Measurements from ENCODE around the gene BCL2A1. TPM values are rescaled to one million over a fixed set of nuclear protein-coding genes. Genes with fewer than 3 reads are reported as not detected.

Gene BCL2A1
- total RNA-seq, 2 donors from 2014 or later = 16.5 TPM; not detected in 1

DNA sequence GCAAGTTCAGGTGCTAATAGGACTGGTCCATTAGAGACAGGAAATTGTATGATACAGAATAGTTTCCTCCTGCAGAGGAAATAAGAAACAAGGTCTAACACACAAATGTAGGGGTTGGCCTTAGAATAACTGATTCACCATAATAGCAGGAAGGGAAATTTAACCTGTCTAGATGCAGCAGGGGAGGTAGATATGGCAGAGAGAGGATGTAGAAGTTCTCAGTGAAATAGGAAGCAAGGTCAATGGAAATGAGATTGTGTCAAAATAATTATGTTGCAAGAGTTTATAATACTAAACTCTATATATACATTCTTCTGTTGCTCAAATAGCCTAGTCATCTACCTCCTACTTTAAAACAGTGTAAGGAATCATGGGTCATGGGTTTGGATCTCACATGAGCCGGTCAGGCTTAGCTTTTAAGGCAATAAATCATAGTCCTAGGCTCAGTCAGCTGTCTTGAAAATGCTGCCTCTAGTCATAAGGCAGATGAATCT is 17.0 kb downstream of the BCL2A1 start:
- Histone ChIP-seq H3K4me1 (peaks cover 6% of the 10 kb centered on the region), H3K9me3 (no peaks in the 10 kb centered on the region), H3K4me3 (no peak overlapping the region), H3K27me3 (no peaks in the 10 kb centered on the region), H3K27ac (no peak overlapping the region), H3K36me3 (replicated peaks in 1 of 2; ENCODE audit: insufficient read depth in 1 of 2, low read depth in 2 of 2) (no peaks in the 10 kb centered on the region)
- TF ChIP-seq, protein P1, sequence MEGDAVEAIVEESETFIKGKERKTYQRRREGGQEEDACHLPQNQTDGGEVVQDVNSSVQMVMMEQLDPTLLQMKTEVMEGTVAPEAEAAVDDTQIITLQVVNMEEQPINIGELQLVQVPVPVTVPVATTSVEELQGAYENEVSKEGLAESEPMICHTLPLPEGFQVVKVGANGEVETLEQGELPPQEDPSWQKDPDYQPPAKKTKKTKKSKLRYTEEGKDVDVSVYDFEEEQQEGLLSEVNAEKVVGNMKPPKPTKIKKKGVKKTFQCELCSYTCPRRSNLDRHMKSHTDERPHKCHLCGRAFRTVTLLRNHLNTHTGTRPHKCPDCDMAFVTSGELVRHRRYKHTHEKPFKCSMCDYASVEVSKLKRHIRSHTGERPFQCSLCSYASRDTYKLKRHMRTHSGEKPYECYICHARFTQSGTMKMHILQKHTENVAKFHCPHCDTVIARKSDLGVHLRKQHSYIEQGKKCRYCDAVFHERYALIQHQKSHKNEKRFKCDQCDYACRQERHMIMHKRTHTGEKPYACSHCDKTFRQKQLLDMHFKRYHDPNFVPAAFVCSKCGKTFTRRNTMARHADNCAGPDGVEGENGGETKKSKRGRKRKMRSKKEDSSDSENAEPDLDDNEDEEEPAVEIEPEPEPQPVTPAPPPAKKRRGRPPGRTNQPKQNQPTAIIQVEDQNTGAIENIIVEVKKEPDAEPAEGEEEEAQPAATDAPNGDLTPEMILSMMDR (IDR thresholded peaks at IDR 0.05) = no peak
- TF ChIP-seq POLR2A (IDR thresholded peaks at IDR 0.05) = no peak
- DNase-seq = no peak
- no peak for ATAC-seq
- WGBS, 2 donors = 81 to 82% methylated on average over 1 of the region's 1 CpG
- intact Hi-C loops (cut with DNase I) = no loop called here

- H3K27ac ChIP-seq = no peak overlapping the region
- 59 to 78% methylated on average over 2 of the region's 2 CpGs for WGBS, 2 donors
- H3K4me1 ChIP-seq = peaks cover 6% of the 10 kb centered on the region
- DNase-seq (no peak), ATAC-seq (no peak)
- intact Hi-C loops (cut with DNase I) = no loop called here
- H3K27me3 ChIP-seq = no peaks in the 10 kb centered on the region
- no peak overlapping the region for H3K4me3 ChIP-seq
- no peaks in the 10 kb centered on the region for H3K9me3 ChIP-seq
- TF ChIP-seq, protein P1 (IDR thresholded peaks at IDR 0.05) = no peak
- no peak for TF ChIP-seq POLR2A (IDR thresholded peaks at IDR 0.05)
- H3K36me3 ChIP-seq (replicated peaks in 1 of 2; ENCODE audit: insufficient read depth in 1 of 2, low read depth in 2 of 2) = no peaks in the 10 kb centered on the region
These were observed 18.7 kb downstream of the BCL2A1 start for GRCh38 chr15:79952329-79952728.

DNA sequence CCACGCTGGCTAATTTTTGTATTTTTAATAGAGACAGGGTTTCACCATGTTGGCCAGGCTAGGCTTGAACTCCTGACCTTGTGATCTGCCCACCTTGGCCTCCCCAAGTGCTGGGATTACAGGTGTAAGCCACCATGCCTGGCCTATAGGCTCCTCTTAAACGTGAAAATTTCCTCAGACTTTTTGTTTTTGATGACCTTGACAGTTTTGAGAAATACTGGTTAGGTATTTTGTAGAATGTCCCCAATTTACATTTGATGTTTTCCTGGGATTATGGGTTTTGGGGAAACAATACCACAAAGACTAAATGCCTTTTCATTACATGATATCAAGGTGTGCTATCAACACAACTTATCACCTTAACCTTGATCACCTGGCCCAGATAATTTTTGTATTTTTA is 20.7 kb downstream of the BCL2A1 start:
- no peak overlapping the region for H3K4me3 ChIP-seq
- H3K4me1 ChIP-seq = no peaks in the 10 kb centered on the region
- TF ChIP-seq, protein P1 (IDR thresholded peaks at IDR 0.05) = no peak
- TF ChIP-seq POLR2A (IDR thresholded peaks at IDR 0.05) = no peak
- no peak overlapping the region for H3K27ac ChIP-seq
- no peaks in the 10 kb centered on the region for H3K36me3 ChIP-seq (replicated peaks in 1 of 2; ENCODE audit: insufficient read depth in 1 of 2, low read depth in 2 of 2)
- intact Hi-C loops (cut with DNase I) = no loop called here
- DNase-seq (no peak), ATAC-seq (no peak)
- 77% methylated on average over 2 of the region's 2 CpGs for WGBS, 2 donors
- no peaks in the 10 kb centered on the region for H3K9me3 ChIP-seq
- no peaks in the 10 kb centered on the region for H3K27me3 ChIP-seq

- no peak overlapping the region for H3K27ac ChIP-seq
- WGBS, 2 donors = 37 to 45% methylated on average over 3 of the region's 3 CpGs
- intact Hi-C loops (cut with DNase I) = no loop called here
- H3K9me3 ChIP-seq = no peaks in the 10 kb centered on the region
- H3K4me1 ChIP-seq = no peaks in the 10 kb centered on the region
- no peak for TF ChIP-seq POLR2A (IDR thresholded peaks at IDR 0.05)
- TF ChIP-seq, protein P1 (IDR thresholded peaks at IDR 0.05) = no peak
- H3K27me3 ChIP-seq = no peaks in the 10 kb centered on the region
- no peaks in the 10 kb centered on the region for H3K36me3 ChIP-seq (replicated peaks in 1 of 2; ENCODE audit: insufficient read depth in 1 of 2, low read depth in 2 of 2)
- ATAC-seq (no peak), DNase-seq (no peak)
- no peak overlapping the region for H3K4me3 ChIP-seq
These were observed 22.2 kb downstream of the BCL2A1 start for GRCh38 chr15:79948761-79949160.

- Histone ChIP-seq H3K4me3 (no peak overlapping the region), H3K27me3 (no peaks in the 10 kb centered on the region), H3K9me3 (no peaks in the 10 kb centered on the region), H3K27ac (no peak overlapping the region), H3K36me3 (replicated peaks in 1 of 2; ENCODE audit: insufficient read depth in 1 of 2, low read depth in 2 of 2) (no peaks in the 10 kb centered on the region), H3K4me1 (no peaks in the 10 kb centered on the region)
- TF ChIP-seq, protein P1 (IDR thresholded peaks at IDR 0.05) = no peak
- TF ChIP-seq POLR2A (IDR thresholded peaks at IDR 0.05) = no peak
- DNase-seq = no peak
- WGBS, 2 donors = 73 to 82% methylated on average over 10 of the region's 10 CpGs
- ATAC-seq = no peak
- intact Hi-C loops (cut with DNase I) = no loop called here
These were observed 22.8 kb downstream of the BCL2A1 start for GRCh38 chr15:79948095-79948695.
